GM12878 (cell line): ENCODE measurements around the gene TACR2. TPM values are rescaled to one million over a fixed set of nuclear protein-coding genes. Genes with fewer than 3 reads are reported as not detected.

Experiments used
- ATAC-seq: fragments of 200-7000 bp; cut with Tn5 transposase; 3 replicates; pipeline ENCODE4 v1.9.1; 2020; ENCODE audit warnings: mild to moderate bottlenecking, moderate library complexity
- BruUV-seq: library from RNA; stranded (reverse); fragments of 400-500 nt; replicated peaks from 2 replicates; lab custom pipeline; 2021; lab: Mats Ljungman, UMichigan
- CTCF ChIA-PET: fragments of 300-600 bp; sonication (Branson Sonifier 250); formaldehyde crosslinking; extraction: SDS; loops from one replicate; lab custom pipeline; 2021; ENCODE audit warnings: inconsistent platforms; lab: Yijun Ruan, JAX
- POLR2A ChIA-PET: fragments of 350-600 bp; formaldehyde crosslinking; extraction: SDS; loops from one replicate; lab custom pipeline; 2021; ENCODE audit warnings: inconsistent platforms; lab: Charles Lee
- RAD21 ChIA-PET: fragments of 300-600 bp; sonication (Branson Sonifier 250); formaldehyde crosslinking; loops from one replicate; lab custom pipeline; 2023; ENCODE audit warnings: antibody characterized with exemption; ENCODE audit not compliant: unreplicated experiment; lab: Charles Lee
- SMC1A ChIA-PET: fragments of 300-600 bp; sonication (Branson Sonifier 250); formaldehyde crosslinking; loops from one replicate; lab custom pipeline; 2023; ENCODE audit not compliant: unreplicated experiment, uncharacterized antibody; lab: Charles Lee
- DNase-seq: peaks from one replicate; pipeline ENCODE4 v3.0.0-alpha.2; 2011; ENCODE audit warnings: low read depth, low spot score
- FAIRE-seq: peaks from 3 replicates; lab custom pipeline; 2011; peaks lifted over from hg19 to GRCh38; lab: Jason Lieb, UNC
- H2AFZ ChIP-seq: 2 replicates; pipeline ENCODE4 v1.6.0; 2011; ENCODE audit warnings: low read depth, low read length, control low read depth; ENCODE audit not compliant: control insufficient read depth
- H3K27ac ChIP-seq: 2 replicates; pipeline ENCODE4 v1.5.1; 2011; ENCODE audit warnings: control low read depth; ENCODE audit not compliant: control insufficient read depth, insufficient read depth
- H3K27me3 ChIP-seq, 2 experiments: replicated peaks in 1 of 2; 2 replicates each; pipeline versions ENCODE4 v1.6.0 to v1.6.1; 2011; ENCODE audit warnings: low read length in 1 of 2; ENCODE audit not compliant: control insufficient read depth in 2 of 2, insufficient read depth in 2 of 2
- H3K36me3 ChIP-seq, 2 experiments: 2 replicates each; pipeline ENCODE4 v1.5.1; 2011; ENCODE audit warnings: low read length in 1 of 2; ENCODE audit not compliant: control insufficient read depth in 2 of 2, insufficient read depth in 2 of 2
- H3K4me1 ChIP-seq: 2 replicates; pipeline ENCODE4 v1.6.1; 2011; ENCODE audit warnings: mild to moderate bottlenecking, low read length, moderate library complexity, mixed read lengths; ENCODE audit not compliant: control insufficient read depth, insufficient read depth
- H3K4me2 ChIP-seq: 2 replicates; pipeline ENCODE4 v1.6.0; 2011; ENCODE audit warnings: control low read depth; ENCODE audit not compliant: control insufficient read depth, insufficient read depth
- H3K4me3 ChIP-seq: fragments of 200-600 bp; sonication (generic); 2 replicates; pipeline ENCODE4 v1.5.1; 2016
- H3K79me2 ChIP-seq: 2 replicates; pipeline ENCODE4 v1.6.0; 2011; ENCODE audit warnings: low read length; ENCODE audit not compliant: control insufficient read depth, insufficient read depth
- H3K9ac ChIP-seq: 2 replicates; pipeline ENCODE4 v1.8.0; 2011; ENCODE audit warnings: low read length, control low read depth, mixed read lengths; ENCODE audit not compliant: control insufficient read depth, insufficient read depth
- H3K9me3 ChIP-seq: replicated peaks from 3 replicates; pipeline ENCODE4 v1.5.1; 2011; ENCODE audit warnings: mild to moderate bottlenecking, low read length; ENCODE audit not compliant: control insufficient read depth, insufficient read depth
- H4K20me1 ChIP-seq: 2 replicates; pipeline ENCODE4 v1.6.0; 2011; ENCODE audit not compliant: control insufficient read depth, insufficient read depth
- ASH2L ChIP-seq: fragments of 300-600, 200-600 bp; sonication (generic); IDR thresholded peaks from 2 replicates; pipeline ENCODE4 v1.6.1; 2017; ENCODE audit warnings: low read depth, mild to moderate bottlenecking, borderline replicate concordance
- ATF7 ChIP-seq: fragments of 450-650 bp; IDR thresholded peaks from 2 replicates; pipeline ENCODE4 v1.6.1; 2016; ENCODE audit warnings: low read depth, mild to moderate bottlenecking
- BCL3 ChIP-seq: IDR thresholded peaks from 2 replicates; pipeline ENCODE4 v1.6.1; 2011; ENCODE audit warnings: borderline replicate concordance, low read depth, mild to moderate bottlenecking, moderate library complexity, low read length; ENCODE audit not compliant: insufficient read depth, poor library complexity, severe bottlenecking
- CBX5 ChIP-seq: sonication (generic); IDR thresholded peaks from 2 replicates; pipeline ENCODE4 v1.6.1; 2016; ENCODE audit warnings: low read depth, moderate library complexity, mild to moderate bottlenecking, inconsistent platforms
- CEBPZ ChIP-seq: fragments of 150-350 bp; IDR thresholded peaks from 2 replicates; pipeline ENCODE4 v1.6.1; 2016; ENCODE audit warnings: low read depth, low read length
- CREB1 ChIP-seq: IDR thresholded peaks from 2 replicates; pipeline ENCODE4 v1.6.1; 2012; ENCODE audit warnings: low read depth, mild to moderate bottlenecking, inconsistent platforms
- CTCF ChIP-seq, 3 experiments: IDR thresholded peaks in 2 of 3; conservative IDR thresholded peaks in 1 of 3; 2 replicates each; pipeline ENCODE4 v1.5.1; 2011; ENCODE audit warnings: low read depth in 3 of 3, low read length in 3 of 3, mild to moderate bottlenecking in 3 of 3, control low read depth in 2 of 3, moderate library complexity in 2 of 3, inconsistent platforms in 1 of 3, mixed read lengths in 1 of 3; ENCODE audit not compliant: control insufficient read depth in 2 of 3, insufficient read depth in 1 of 3; ENCODE audit errors: extremely low read depth in 1 of 3
- EGR1 ChIP-seq, 2 experiments: IDR thresholded peaks; 1 replicate in 1 of 2; 2 replicates in 1 of 2; pipeline ENCODE4 v1.6.1; 2011 to 2012; ENCODE audit warnings: low read depth in 2 of 2, low read length in 2 of 2, borderline replicate concordance in 1 of 2, mild to moderate bottlenecking in 1 of 2, moderate library complexity in 1 of 2
- HCFC1 ChIP-seq: fragments of 150-350 bp; IDR thresholded peaks from 2 replicates; pipeline ENCODE4 v1.6.1; 2014; ENCODE audit warnings: low read length
- LARP7 ChIP-seq: fragments of 450-650 bp; IDR thresholded peaks from 2 replicates; pipeline ENCODE4 v1.6.1; 2017; ENCODE audit warnings: mild to moderate bottlenecking
- MTA3 ChIP-seq: IDR thresholded peaks from 2 replicates; pipeline ENCODE4 v1.6.1; 2012; ENCODE audit warnings: low read length, inconsistent platforms, borderline replicate concordance
- NR2C2 ChIP-seq: IDR thresholded peaks from 2 replicates; pipeline ENCODE4 v1.6.1; 2011; ENCODE audit warnings: borderline replicate concordance, low read depth; ENCODE audit not compliant: control insufficient read depth, insufficient read length
- POLR2AphosphoS2 ChIP-seq: IDR thresholded peaks from 2 replicates; pipeline ENCODE4 v1.6.1; 2011; ENCODE audit warnings: low read depth, mild to moderate bottlenecking, low read length, improper control_type of control experiment, moderate library complexity
- SIN3A ChIP-seq: IDR thresholded peaks from 2 replicates; pipeline ENCODE4 v1.6.1; 2012; ENCODE audit warnings: low read depth, low read length, improper control_type of control experiment
- SPI1 ChIP-seq: IDR thresholded peaks from 2 replicates; pipeline ENCODE4 v1.6.1; 2011; ENCODE audit warnings: low read depth, mild to moderate bottlenecking, low read length, moderate library complexity, borderline replicate concordance; ENCODE audit not compliant: insufficient read depth
- TARDBP ChIP-seq: IDR thresholded peaks from 2 replicates; pipeline ENCODE4 v1.6.1; 2016; ENCODE audit warnings: borderline replicate concordance
- TCF7 ChIP-seq: IDR thresholded peaks from 2 replicates; pipeline ENCODE4 v1.6.1; 2014; ENCODE audit warnings: antibody characterized with exemption, borderline replicate concordance
- ZNF207 ChIP-seq: fragments of 450-650 bp; IDR thresholded peaks from 2 replicates; pipeline ENCODE4 v1.6.1; 2014; ENCODE audit warnings: antibody characterized with exemption, mild to moderate bottlenecking, borderline replicate concordance
- ZNF622 ChIP-seq: fragments of 450-650 bp; IDR thresholded peaks from 2 replicates; pipeline ENCODE4 v1.6.1; 2017; ENCODE audit warnings: mild to moderate bottlenecking, inconsistent platforms
- WGBS: methylation state at CpG from one replicate; pipeline ENCODE4 v1.1.6; 2016; ENCODE audit warnings: low lambda C conversion rate; ENCODE audit not compliant: insufficient replicate concordance, insufficient coverage; ENCODE audit errors: missing lambda C conversion rate; 5-methylcytosine and 5-hydroxymethylcytosine counted together
- in situ Hi-C: fragments of 300-500 bp; cut with MboI; formaldehyde crosslinking; loops from 9 replicates; pipeline ENCODE4 v1.14.3; 2018; ENCODE audit warnings: mixed read lengths
- intact Hi-C: fragments of 100-400 bp; cut with micrococcal nuclease; formaldehyde crosslinking; loops from one replicate; pipeline ENCODE4 v1.14.2; 2022; ENCODE audit not compliant: unreplicated experiment
- polyA plus RNA-seq, 11 experiments: library from polyadenylated mRNA; depleted of rRNA in 4 of 11; unstranded in 6 of 11; stranded (reverse) in 5 of 11; fragments of >200 nt; fragmentation: Nextera tagmentation in 4 of 11; fragmentation: Illumina TruSeq in 1 of 11; extraction: Ambion mirVana in 4 of 11; extraction: Trizol in 1 of 11; gene quantifications; 1 replicate in 1 of 11; 2 replicates in 10 of 11; pipeline versions ENCODE4 v1.2.1 to v1.2.3, GENCODE V29; 2011 to 2016; ENCODE audit warnings: inconsistent platforms in 2 of 11, missing spikeins in 2 of 11, low read depth in 1 of 11
- total RNA-seq, 4 experiments: library from RNA; depleted of rRNA in 3 of 4; stranded (reverse); fragments of >200 nt in 3 of 4; fragmentation: Illumina TruSeq in 1 of 4; extraction: Trizol in 1 of 4; gene quantifications; 2 replicates each; pipeline versions ENCODE4 v1.2.1 to v1.2.3, GENCODE V29; 2013 to 2021

Gene TACR2
- total and polyA plus RNA-seq, 10 of the 15 experiments (the other 5 are each of a cell fraction or from before 2014, with no cell fraction given) = 0.11 TPM; not detected in 9

- H3K27ac ChIP-seq = no peak overlapping the region
- DNase-seq = no peak
- WGBS = 92% methylated on average over 2 of the region's 2 CpGs
- no peak overlapping the region for H3K4me2 ChIP-seq
- no peak overlapping the region for H3K4me3 ChIP-seq
- H3K9me3 ChIP-seq = no peaks in the 10 kb centered on the region
- no peak overlapping the region for H3K9ac ChIP-seq
- ChIA-PET CTCF (interaction anchor here (0.6 to 4.2 kb wide), 6 partner anchors 17 to 147 kb away, joined by 3 to 29 read pairs (median 4); no protein-coding TSS in a partner anchor), RAD21 (interaction anchor here (1.3 to 1.5 kb wide), 2 partner anchors 82 kb away, joined by 4 to 11 read pairs; no protein-coding TSS in a partner anchor), SMC1A (interaction anchor here (0.9 to 3.1 kb wide), 4 partner anchors 22 to 84 kb away, joined by 3 to 17 read pairs (median 4); no protein-coding TSS in a partner anchor), POLR2A (interaction anchor here (0.8 kb wide), 1 partner anchor 25 kb away, joined by 7 read pairs; no protein-coding TSS in a partner anchor)
- H2AFZ ChIP-seq = no peak overlapping the region
- no peaks in the 10 kb centered on the region for H3K36me3 ChIP-seq
- no peaks in the 10 kb centered on the region for H3K27me3 ChIP-seq
- FAIRE-seq = peak; percentile 35
- intact Hi-C loops (loop anchor here (5.0 kb wide), 1 partner anchor 212 kb away; no protein-coding TSS in a partner anchor), in situ Hi-C loops (no loop called here)
- no peaks in the 10 kb centered on the region for H4K20me1 ChIP-seq
- peaks cover 9% of the 10 kb centered on the region; the same call in 1 of the 2 replicates for H3K4me1 ChIP-seq
- no peak for ATAC-seq
- BruUV-seq = no TSS peak
- H3K79me2 ChIP-seq = no peaks in the 10 kb centered on the region
- TF ChIP-seq LARP7 = no peak
- TF ChIP-seq CEBPZ = no peak
- TF ChIP-seq SIN3A = no peak
- TF ChIP-seq CBX5 = no peak
- TF ChIP-seq TARDBP = no peak
- TF ChIP-seq HCFC1 = no peak
- no peak for TF ChIP-seq POLR2AphosphoS2
- TF ChIP-seq ZNF622 = no peak
- no peak for TF ChIP-seq CREB1
- TF ChIP-seq SPI1 = no peak
- no peak for TF ChIP-seq EGR1 (IDR thresholded peaks at IDR 0.05; ENCODE audit: borderline replicate concordance in 1 of 2, low read depth in 2 of 2, low read length in 2 of 2)
- TF ChIP-seq TCF7 = no peak
- TF ChIP-seq BCL3 = no peak
- no peak for TF ChIP-seq MTA3
- TF ChIP-seq ATF7 = no peak
- TF ChIP-seq ASH2L = no peak
- no peak for TF ChIP-seq CTCF (IDR thresholded peaks at IDR 0.05 in 2 of 3, conservative IDR thresholded peaks at IDR 0.05 in 1 of 3; ENCODE audit: control insufficient read depth in 2 of 3, extremely low read depth in 1 of 3, insufficient read depth in 1 of 3, low read depth in 3 of 3, low read length in 3 of 3)
- no peak for TF ChIP-seq ZNF207
- TF ChIP-seq NR2C2 = no peak
Measured at GRCh38 chr10:69425041-69425440, 8.3 kb upstream of the TACR2 start.
